ENCODE measurements around the gene NDUFAF8. TPM values are rescaled to one million over a fixed set of nuclear protein-coding genes. Genes with fewer than 3 reads are reported as not detected.

NDUFAF8 gene
- polyA plus RNA-seq, 1 donor from 2014 or later: 76.4 TPM

DNA sequence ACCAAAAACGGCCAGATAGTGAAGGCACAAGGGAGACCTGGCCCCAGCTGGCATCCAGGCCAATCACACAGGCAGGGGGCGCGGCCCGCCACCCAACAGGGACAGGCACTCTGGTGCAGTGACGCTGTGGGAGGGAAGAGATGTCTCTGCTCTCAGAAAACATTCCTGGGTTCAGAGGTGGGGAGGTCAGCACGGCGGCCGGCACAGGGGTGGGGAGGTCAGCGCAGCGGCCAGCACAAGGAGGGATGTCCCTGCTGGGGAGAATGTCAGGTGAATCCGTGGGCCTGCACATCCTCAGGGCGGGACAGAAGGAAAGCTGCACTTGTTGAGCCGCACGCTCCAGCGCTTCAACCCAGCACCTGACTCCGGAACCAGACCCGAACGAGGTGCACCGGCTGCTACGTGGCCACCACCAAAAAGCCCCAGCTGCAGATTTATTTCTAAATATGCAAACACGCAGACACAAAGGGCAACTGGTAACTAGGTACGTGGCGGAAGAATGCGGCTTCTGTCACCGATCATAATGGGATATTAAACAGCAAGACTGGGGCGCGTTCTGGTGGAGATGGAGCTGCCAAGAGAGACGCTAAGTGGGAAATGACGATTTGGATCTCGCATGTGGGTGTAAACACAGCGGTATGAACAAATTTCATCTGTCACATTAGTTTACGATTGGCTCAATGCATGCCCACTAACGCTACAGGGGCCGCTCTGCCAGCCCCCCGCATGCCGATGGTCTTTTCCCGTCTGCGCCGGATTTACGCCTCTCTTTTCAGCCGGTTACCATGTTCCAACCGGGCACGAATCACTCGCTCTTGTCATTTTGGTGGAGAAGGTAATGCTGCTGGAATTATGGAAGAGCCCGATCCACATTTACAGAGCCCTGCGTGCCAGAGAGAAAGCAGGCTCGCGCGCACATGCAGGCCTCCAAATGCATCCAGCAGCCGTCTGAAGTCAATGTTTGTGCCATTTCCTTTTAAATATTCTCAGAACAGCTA lies 40.5 kb downstream of the NDUFAF8 start:
- H3K36me3 ChIP-seq (ENCODE audit: insufficient read depth, low read length): no peaks in the 10 kb centered on the region
- no peak overlapping the region for H3K27ac ChIP-seq (ENCODE audit: low read length)
- no peaks in the 10 kb centered on the region for H4K20me1 ChIP-seq (ENCODE audit: insufficient read depth)
- no peaks in the 10 kb centered on the region for H3K9me2 ChIP-seq (ENCODE audit: insufficient read depth, low read length)
- no peak overlapping the region for H2AFZ ChIP-seq (ENCODE audit: low read depth, low read length)
- H3K4me3 ChIP-seq (ENCODE audit: low read length): no peak overlapping the region
- H3F3A ChIP-seq (ENCODE audit: insufficient read depth, low read length, poor library complexity, severe bottlenecking): no peaks in the 10 kb centered on the region
- no peaks in the 10 kb centered on the region for H3K27me3 ChIP-seq (ENCODE audit: insufficient read depth, low read depth, low read length)
- no peaks in the 10 kb centered on the region for H3K9me3 ChIP-seq (ENCODE audit: low read length)
- no peaks in the 10 kb centered on the region for H3K79me2 ChIP-seq (replicated peaks; ENCODE audit: insufficient read depth, low read length)
- no peak for TF ChIP-seq RAD21 (conservative IDR thresholded peaks at IDR 0.05)
- TF ChIP-seq POLR2AphosphoS5 (IDR thresholded peaks at IDR 0.05): no peak
- no peak for TF ChIP-seq EZH2 (IDR thresholded peaks at IDR 0.05; ENCODE audit: borderline replicate concordance, insufficient read depth, low read length, poor library complexity, severe bottlenecking)
- no peak for TF ChIP-seq SMC3 (conservative IDR thresholded peaks at IDR 0.05; ENCODE audit: poor library complexity)
- no peak for TF ChIP-seq MXI1 (conservative IDR thresholded peaks at IDR 0.05; ENCODE audit: poor library complexity, severe bottlenecking)
- H3K4me2 ChIP-seq (ENCODE audit: low read length): no peak overlapping the region
- no peak overlapping the region for H3K9ac ChIP-seq (ENCODE audit: low read length)

- Histone ChIP-seq H3K79me2 (replicated peaks; ENCODE audit: insufficient read depth, low read length) (no peaks in the 10 kb centered on the region), H2AFZ (ENCODE audit: low read depth, low read length) (no peak overlapping the region), H3K27me3 (ENCODE audit: insufficient read depth, low read depth, low read length) (no peaks in the 10 kb centered on the region), H3K9ac (ENCODE audit: low read length) (no peak overlapping the region), H3K4me3 (ENCODE audit: low read length) (no peak overlapping the region), H3K36me3 (ENCODE audit: insufficient read depth, low read length) (no peaks in the 10 kb centered on the region), H3K9me2 (ENCODE audit: insufficient read depth, low read length) (no peaks in the 10 kb centered on the region), H3K9me3 (ENCODE audit: low read length) (no peaks in the 10 kb centered on the region), H3K4me2 (ENCODE audit: low read length) (no peak overlapping the region), H4K20me1 (ENCODE audit: insufficient read depth) (no peaks in the 10 kb centered on the region), H3F3A (ENCODE audit: insufficient read depth, low read length, poor library complexity, severe bottlenecking) (no peaks in the 10 kb centered on the region), H3K27ac (ENCODE audit: low read length) (no peak overlapping the region)
- TF ChIP-seq EP300 (conservative IDR thresholded peaks at IDR 0.05; ENCODE audit: poor library complexity, severe bottlenecking): no peak
- no peak for TF ChIP-seq TAF1 (IDR thresholded peaks at IDR 0.05; ENCODE audit: low read depth)
- TF ChIP-seq, protein P1, sequence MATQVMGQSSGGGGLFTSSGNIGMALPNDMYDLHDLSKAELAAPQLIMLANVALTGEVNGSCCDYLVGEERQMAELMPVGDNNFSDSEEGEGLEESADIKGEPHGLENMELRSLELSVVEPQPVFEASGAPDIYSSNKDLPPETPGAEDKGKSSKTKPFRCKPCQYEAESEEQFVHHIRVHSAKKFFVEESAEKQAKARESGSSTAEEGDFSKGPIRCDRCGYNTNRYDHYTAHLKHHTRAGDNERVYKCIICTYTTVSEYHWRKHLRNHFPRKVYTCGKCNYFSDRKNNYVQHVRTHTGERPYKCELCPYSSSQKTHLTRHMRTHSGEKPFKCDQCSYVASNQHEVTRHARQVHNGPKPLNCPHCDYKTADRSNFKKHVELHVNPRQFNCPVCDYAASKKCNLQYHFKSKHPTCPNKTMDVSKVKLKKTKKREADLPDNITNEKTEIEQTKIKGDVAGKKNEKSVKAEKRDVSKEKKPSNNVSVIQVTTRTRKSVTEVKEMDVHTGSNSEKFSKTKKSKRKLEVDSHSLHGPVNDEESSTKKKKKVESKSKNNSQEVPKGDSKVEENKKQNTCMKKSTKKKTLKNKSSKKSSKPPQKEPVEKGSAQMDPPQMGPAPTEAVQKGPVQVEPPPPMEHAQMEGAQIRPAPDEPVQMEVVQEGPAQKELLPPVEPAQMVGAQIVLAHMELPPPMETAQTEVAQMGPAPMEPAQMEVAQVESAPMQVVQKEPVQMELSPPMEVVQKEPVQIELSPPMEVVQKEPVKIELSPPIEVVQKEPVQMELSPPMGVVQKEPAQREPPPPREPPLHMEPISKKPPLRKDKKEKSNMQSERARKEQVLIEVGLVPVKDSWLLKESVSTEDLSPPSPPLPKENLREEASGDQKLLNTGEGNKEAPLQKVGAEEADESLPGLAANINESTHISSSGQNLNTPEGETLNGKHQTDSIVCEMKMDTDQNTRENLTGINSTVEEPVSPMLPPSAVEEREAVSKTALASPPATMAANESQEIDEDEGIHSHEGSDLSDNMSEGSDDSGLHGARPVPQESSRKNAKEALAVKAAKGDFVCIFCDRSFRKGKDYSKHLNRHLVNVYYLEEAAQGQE (IDR thresholded peaks at IDR 0.05; ENCODE audit: borderline replicate concordance): no peak
- TF ChIP-seq, protein P2, sequence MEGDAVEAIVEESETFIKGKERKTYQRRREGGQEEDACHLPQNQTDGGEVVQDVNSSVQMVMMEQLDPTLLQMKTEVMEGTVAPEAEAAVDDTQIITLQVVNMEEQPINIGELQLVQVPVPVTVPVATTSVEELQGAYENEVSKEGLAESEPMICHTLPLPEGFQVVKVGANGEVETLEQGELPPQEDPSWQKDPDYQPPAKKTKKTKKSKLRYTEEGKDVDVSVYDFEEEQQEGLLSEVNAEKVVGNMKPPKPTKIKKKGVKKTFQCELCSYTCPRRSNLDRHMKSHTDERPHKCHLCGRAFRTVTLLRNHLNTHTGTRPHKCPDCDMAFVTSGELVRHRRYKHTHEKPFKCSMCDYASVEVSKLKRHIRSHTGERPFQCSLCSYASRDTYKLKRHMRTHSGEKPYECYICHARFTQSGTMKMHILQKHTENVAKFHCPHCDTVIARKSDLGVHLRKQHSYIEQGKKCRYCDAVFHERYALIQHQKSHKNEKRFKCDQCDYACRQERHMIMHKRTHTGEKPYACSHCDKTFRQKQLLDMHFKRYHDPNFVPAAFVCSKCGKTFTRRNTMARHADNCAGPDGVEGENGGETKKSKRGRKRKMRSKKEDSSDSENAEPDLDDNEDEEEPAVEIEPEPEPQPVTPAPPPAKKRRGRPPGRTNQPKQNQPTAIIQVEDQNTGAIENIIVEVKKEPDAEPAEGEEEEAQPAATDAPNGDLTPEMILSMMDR (IDR thresholded peaks at IDR 0.05; ENCODE audit: poor library complexity, severe bottlenecking): no peak
- no peak for TF ChIP-seq POLR2AphosphoS5 (IDR thresholded peaks at IDR 0.05)
- no peak for TF ChIP-seq EZH2 (IDR thresholded peaks at IDR 0.05; ENCODE audit: borderline replicate concordance, insufficient read depth, low read length, poor library complexity, severe bottlenecking)
- no peak for TF ChIP-seq RAD21 (conservative IDR thresholded peaks at IDR 0.05)
- no peak for TF ChIP-seq MXI1 (conservative IDR thresholded peaks at IDR 0.05; ENCODE audit: poor library complexity, severe bottlenecking)
- TF ChIP-seq SMC3 (conservative IDR thresholded peaks at IDR 0.05; ENCODE audit: poor library complexity): no peak
These were observed 41.5 kb downstream of the NDUFAF8 start for GRCh38 chr17:81280571-81280970.

Data from neural cell (in vitro differentiated cells).